ENCODE results near the gene RGS14. TPM values are rescaled to one million over a fixed set of nuclear protein-coding genes. Genes with fewer than 3 reads are reported as not detected.

Gene RGS14
- total and polyA plus RNA-seq, 12 donors = 2.2 to 9.6 (median 4.1) TPM

DNA sequence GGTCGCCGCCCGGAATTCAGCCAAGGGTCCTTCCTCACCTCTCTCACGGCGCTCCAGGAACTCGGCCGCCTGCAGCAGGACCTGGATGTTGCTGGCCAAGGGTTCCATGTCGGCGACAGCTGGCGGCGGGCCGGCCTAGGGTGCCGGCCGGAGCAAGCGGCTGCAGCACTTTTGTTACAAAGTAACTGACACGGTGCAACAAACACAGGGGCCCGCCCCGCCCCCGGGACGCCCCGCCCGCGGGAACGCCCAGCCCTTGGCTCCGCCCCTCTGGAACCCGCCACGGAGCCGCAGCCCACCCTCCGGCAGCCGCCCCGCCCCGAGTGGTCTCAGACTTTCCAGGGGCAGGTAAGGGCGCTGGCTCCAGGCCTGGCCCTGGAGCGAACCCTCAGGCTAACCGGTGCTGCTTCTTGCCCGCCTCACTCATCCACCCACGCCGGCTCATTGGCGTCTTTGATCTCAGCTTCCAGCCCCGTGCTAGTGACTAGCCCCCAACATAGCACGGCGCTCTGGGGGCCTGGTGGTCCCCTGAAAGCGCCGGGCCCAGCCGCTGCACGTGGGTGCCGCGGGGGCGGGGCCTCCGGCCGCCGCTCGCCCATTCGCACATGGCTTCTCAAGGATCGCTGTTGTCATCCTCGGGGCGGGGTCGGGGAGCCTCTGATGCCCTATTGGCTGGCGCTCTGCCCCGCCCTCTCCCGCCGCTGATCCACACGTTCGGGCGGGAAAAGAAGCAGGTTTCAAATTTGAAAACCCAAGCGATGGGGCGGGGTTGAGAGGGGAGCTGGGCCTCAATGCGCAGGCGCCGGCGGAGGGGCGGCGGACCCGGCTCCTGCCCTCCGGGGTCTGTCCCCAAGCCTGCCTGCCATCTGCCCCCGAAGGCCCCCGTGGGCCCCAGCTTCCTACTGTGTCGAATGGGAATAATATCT is 45.7 kb upstream of the RGS14 start, which contains the start of gene MXD3:
TSS of gene MXD3 (minus strand) at position 176 of the 926 bp plus-strand sequence. CDS start at position 108, 68 bp downstream.
- peak within 1 kb of the TSS in 1 of 10 donors; percentile 97 for H3K27ac ChIP-seq
- intact Hi-C loops (cut with DNase I) = loop anchor here in 4 of 10 donors (5.0 to 10.0 kb wide), 5 partner anchors 53 to 193 kb away; partner anchors contain the start of genes PDLIM7 (in 2 of the 4) and DOK3 (in 1 of the 4)

DNA sequence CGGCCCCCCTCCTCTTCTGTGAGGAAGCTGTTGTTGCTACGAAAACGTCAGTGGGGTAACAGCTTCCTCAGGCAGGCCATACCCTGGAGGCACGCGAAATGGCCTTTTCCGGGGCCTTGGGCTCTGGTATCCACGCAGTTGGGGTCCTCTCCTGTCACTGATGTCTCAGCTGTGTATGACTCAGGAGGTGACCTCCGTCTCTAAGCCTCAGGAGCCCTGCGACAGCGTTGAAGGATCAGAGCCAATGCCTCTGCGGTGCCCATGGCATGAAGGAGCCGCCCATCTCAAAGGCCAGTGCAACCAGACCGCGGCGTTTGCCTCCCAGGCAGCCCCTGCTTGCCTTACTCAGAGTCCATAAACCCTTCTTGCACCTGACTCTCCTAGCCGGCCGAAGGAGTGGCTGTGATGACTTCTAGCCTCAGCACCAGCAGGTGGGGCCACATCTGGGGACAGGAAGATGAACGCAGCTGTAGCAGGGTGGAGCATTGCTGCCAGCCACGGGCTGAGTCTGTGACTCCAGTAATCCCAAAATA is 45.0 kb upstream of the RGS14 start:
- peak overlapping the region in 1 of 10 donors; percentile 67 for H3K27ac ChIP-seq
- H3K4me3 ChIP-seq = peak overlapping the region in 7 of 10 donors; percentile 39 to 70 (median 64)
- H3K9me3 ChIP-seq = no peaks in the 10 kb centered on the region
- TF ChIP-seq, protein P1, sequence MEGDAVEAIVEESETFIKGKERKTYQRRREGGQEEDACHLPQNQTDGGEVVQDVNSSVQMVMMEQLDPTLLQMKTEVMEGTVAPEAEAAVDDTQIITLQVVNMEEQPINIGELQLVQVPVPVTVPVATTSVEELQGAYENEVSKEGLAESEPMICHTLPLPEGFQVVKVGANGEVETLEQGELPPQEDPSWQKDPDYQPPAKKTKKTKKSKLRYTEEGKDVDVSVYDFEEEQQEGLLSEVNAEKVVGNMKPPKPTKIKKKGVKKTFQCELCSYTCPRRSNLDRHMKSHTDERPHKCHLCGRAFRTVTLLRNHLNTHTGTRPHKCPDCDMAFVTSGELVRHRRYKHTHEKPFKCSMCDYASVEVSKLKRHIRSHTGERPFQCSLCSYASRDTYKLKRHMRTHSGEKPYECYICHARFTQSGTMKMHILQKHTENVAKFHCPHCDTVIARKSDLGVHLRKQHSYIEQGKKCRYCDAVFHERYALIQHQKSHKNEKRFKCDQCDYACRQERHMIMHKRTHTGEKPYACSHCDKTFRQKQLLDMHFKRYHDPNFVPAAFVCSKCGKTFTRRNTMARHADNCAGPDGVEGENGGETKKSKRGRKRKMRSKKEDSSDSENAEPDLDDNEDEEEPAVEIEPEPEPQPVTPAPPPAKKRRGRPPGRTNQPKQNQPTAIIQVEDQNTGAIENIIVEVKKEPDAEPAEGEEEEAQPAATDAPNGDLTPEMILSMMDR (IDR thresholded peaks at IDR 0.05) = peak in 1 of 9 donors; percentile 6
- WGBS, 2 donors = 6 to 10% methylated on average over 19 of the region's 19 CpGs
- DNase-seq (no peak), ATAC-seq (no peak)
- intact Hi-C loops (cut with DNase I) = loop anchor here in 4 of 10 donors (5.0 to 10.0 kb wide), 5 partner anchors 52 to 192 kb away; partner anchors contain the start of genes PDLIM7 (in 2 of the 4) and DOK3 (in 1 of the 4)
- H3K36me3 ChIP-seq = peaks cover 0 to 13% (median 0%) of the 10 kb centered on the region in 9 donors
- peaks cover 14 to 55% (median 28%) of the 10 kb centered on the region in 9 donors for H3K4me1 ChIP-seq
- no peaks in the 10 kb centered on the region for H3K27me3 ChIP-seq

More for the DNA sequence above, 45.7 kb upstream of the RGS14 start, which contains the start of gene MXD3:
- Histone ChIP-seq H3K36me3 (peaks cover 0 to 19% (median 6%) of the 10 kb centered on the region in 9 donors), H3K27me3 (no peaks in the 10 kb centered on the region), H3K4me1 (peaks cover 14 to 63% (median 28%) of the 10 kb centered on the region in 9 donors), H3K9me3 (no peaks in the 10 kb centered on the region), H3K4me3 (peak within 1 kb of the TSS; percentile 34 to 70 (median 58))
- TF ChIP-seq, protein P1 (IDR thresholded peaks at IDR 0.05) = no peak
- WGBS, 2 donors = 0% methylated on average over 74 to 78 of the region's 78 CpGs
- peak; percentile 85 to 96 (median 92) for ATAC-seq
- DNase-seq = peak; percentile 95 to 97

DNA sequence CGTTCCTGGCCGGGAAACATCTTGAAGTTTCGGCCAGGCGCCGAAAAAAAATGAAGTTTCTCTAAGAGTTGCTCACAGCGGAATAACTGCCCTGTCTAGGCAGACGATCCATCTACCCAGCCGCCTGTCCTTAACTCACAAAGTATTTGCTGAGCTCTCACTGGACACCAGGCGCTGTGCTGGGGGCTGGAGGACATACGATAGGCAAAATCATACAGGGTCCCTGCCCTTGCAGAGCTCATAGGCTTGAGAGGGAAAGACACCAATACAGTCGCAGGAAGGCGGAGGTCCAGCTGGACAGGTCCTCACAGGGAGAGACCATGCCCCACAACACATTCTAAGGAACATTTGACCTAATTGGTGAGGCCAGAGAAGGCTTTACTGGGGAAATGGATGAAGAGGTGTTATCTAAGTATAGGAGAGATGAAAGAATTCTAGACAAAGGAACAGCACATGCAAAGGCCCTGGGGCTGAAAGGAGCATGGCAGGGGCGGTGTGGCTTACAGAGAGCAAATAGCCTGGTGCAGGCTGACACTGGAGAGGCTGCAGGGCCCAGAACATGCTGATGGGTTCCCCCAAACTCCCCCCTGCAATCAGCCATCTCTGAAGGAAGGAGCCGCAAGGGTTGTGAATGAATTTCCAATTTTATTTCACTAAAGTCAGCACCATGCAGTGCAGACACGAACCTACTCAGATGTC is 44.0 kb upstream of the RGS14 start:
- TF ChIP-seq, protein P1 (IDR thresholded peaks at IDR 0.05) = no peak
- ATAC-seq = no peak
- H3K27ac ChIP-seq = no peak overlapping the region
- no peak for DNase-seq
- H3K27me3 ChIP-seq = no peaks in the 10 kb centered on the region
- WGBS, 2 donors = 92 to 93% methylated on average over 15 of the region's 15 CpGs
- no peak overlapping the region for H3K4me3 ChIP-seq
- H3K36me3 ChIP-seq = peaks cover 0 to 12% (median 0%) of the 10 kb centered on the region in 9 donors
- no peaks in the 10 kb centered on the region for H3K9me3 ChIP-seq
- intact Hi-C loops (cut with DNase I) = loop anchor here in 4 of 10 donors (5.0 to 10.0 kb wide), 5 partner anchors 51 to 191 kb away; partner anchors contain the start of genes PDLIM7 (in 2 of the 4) and DOK3 (in 1 of the 4)
- peaks cover 14 to 45% (median 28%) of the 10 kb centered on the region in 9 donors for H3K4me1 ChIP-seq
